Endothelial cell (in vitro differentiated cells): ENCODE results near the gene PSTPIP2. TPM values are rescaled to one million over a fixed set of nuclear protein-coding genes. Genes with fewer than 3 reads are reported as not detected.

Source experiments
- DNase-seq: peaks from one replicate; pipeline ENCODE4 v3.0.0; 2021; ENCODE audit warnings: low spot score
- H3K27ac Mint-ChIP-seq: one replicate; pipeline ENCODE4 v1.8.0; 2021; ENCODE audit warnings: mixed read lengths, inconsistent platforms; ENCODE audit not compliant: unreplicated experiment
- H3K27me3 Mint-ChIP-seq: one replicate; pipeline ENCODE4 v1.8.0; 2021; ENCODE audit warnings: mild to moderate bottlenecking, moderate library complexity, mixed read lengths, inconsistent platforms; ENCODE audit not compliant: unreplicated experiment
- H3K36me3 Mint-ChIP-seq: one replicate; pipeline ENCODE4 v1.8.0; 2021; ENCODE audit warnings: mild to moderate bottlenecking, low read depth, mixed read lengths, inconsistent platforms; ENCODE audit not compliant: unreplicated experiment
- H3K4me1 Mint-ChIP-seq: one replicate; pipeline ENCODE4 v1.8.0; 2021; ENCODE audit warnings: mild to moderate bottlenecking, mixed read lengths, inconsistent platforms; ENCODE audit not compliant: unreplicated experiment
- H3K4me3 Mint-ChIP-seq: one replicate; pipeline ENCODE4 v1.8.0; 2021; ENCODE audit warnings: mild to moderate bottlenecking, mixed read lengths, inconsistent platforms; ENCODE audit not compliant: unreplicated experiment
- H3K9me3 Mint-ChIP-seq: one replicate; pipeline ENCODE4 v1.8.0; 2021; ENCODE audit warnings: mixed read lengths, inconsistent platforms; ENCODE audit not compliant: unreplicated experiment
- total RNA-seq: library from RNA; stranded (reverse); fragmentation: NEBNext Ultra II Directional; extraction: Animal tissue kit (Norgen Biotek cat#: 25700); gene quantifications from one replicate; pipeline ENCODE4 v1.2.1, GENCODE V29; 2021; ENCODE audit not compliant: unreplicated experiment
- TF ChIP-seq, protein P1 (sequence below): fragments of 200-600 bp; sonication (generic); IDR thresholded peaks from one replicate; pipeline ENCODE4 v1.5.0; 2021; ENCODE audit warnings: antibody characterized with exemption; ENCODE audit not compliant: unreplicated experiment

Gene PSTPIP2
- total RNA-seq, 1 donor from 2014 or later, result 7.8 TPM

DNA sequence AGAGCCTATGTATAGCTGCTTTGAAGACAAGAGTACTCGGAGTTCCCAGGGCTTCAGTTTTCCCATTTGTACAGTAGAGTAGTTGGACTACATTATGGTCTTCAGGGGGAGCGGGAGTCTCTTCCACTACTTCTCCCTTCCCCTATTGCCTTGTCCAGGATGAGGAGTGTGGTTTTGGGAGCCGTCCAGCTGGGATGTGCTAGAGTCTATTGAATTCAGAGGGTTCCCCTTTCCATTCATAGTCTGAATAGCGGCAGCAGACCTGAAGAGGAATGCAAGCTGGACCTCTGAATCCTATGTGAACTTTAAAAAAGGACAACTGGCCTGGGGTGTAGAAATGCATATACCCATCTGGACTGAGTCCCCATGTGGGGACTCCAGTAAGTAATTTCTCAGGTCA lies 61.4 kb downstream of the PSTPIP2 start:
- Mint-ChIP-seq H3K9me3 (no peaks in the 10 kb centered on the region), H3K4me1 (peaks cover 3% of the 10 kb centered on the region), H3K4me3 (no peak overlapping the region), H3K36me3 (peaks cover 9% of the 10 kb centered on the region), H3K27me3 (peaks cover 6% of the 10 kb centered on the region), H3K27ac (no peak overlapping the region)
- DNase-seq, result no peak
- TF ChIP-seq, protein P1, sequence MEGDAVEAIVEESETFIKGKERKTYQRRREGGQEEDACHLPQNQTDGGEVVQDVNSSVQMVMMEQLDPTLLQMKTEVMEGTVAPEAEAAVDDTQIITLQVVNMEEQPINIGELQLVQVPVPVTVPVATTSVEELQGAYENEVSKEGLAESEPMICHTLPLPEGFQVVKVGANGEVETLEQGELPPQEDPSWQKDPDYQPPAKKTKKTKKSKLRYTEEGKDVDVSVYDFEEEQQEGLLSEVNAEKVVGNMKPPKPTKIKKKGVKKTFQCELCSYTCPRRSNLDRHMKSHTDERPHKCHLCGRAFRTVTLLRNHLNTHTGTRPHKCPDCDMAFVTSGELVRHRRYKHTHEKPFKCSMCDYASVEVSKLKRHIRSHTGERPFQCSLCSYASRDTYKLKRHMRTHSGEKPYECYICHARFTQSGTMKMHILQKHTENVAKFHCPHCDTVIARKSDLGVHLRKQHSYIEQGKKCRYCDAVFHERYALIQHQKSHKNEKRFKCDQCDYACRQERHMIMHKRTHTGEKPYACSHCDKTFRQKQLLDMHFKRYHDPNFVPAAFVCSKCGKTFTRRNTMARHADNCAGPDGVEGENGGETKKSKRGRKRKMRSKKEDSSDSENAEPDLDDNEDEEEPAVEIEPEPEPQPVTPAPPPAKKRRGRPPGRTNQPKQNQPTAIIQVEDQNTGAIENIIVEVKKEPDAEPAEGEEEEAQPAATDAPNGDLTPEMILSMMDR, result no peak

DNA sequence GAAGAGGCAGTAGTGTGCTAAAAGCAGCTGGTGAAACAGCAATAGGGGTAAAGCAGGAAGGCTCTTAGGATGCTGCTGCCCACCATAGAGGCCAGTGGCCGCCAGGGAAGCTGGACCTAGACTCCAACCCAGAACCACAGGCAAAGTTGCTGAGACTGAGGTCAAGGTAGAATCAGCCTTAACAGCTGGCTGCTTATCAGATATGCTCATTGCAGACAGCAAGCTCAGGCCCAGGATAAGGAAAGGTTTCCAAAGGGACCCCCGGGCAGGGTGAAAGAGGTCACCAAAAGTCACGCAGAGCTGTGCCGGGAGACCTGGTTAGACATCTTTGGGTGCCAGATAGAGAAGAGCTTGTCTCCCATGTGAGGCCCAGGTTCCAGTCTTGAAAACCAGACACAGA lies 62.0 kb downstream of the PSTPIP2 start:
- TF ChIP-seq, protein P1, result no peak
- H3K4me3 Mint-ChIP-seq, result no peak overlapping the region
- no peaks in the 10 kb centered on the region for H3K9me3 Mint-ChIP-seq

DNA sequence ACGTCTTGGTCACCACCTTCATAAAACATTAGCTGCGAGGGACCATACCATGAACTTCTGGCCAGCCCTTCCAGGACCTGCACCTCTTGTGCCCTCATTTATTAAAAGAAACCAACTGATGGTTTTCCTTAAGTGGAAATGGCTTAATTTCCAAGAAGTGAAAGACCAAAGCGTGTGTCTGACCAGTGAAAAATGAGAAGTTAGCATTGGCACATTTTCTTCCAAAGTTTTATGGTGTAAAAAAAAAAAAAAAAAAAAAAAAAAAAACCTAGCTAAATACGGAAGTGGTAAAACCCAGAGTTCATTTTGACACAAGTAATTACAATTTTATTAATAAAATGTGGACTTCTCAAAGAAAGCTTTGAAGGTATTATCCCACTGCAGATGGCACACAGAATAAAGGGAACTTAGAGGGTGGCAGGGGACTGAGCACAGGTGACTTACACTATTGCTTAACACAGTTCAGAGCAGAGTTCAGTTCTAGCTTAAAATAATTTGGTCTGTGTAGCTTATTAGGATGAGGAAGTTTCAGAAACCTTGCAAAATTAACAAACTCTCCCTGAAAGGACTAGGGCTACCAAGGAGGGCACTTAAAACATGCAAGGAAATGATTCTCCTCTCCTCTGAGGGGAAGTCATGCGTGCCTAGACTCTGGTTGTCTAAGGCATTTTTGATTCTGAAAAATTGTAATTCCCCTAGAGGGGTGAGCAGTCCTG lies 62.8 kb downstream of the PSTPIP2 start:
- Mint-ChIP-seq H3K27me3 (peaks cover 4% of the 10 kb centered on the region), H3K9me3 (no peaks in the 10 kb centered on the region), H3K36me3 (peaks cover 5% of the 10 kb centered on the region), H3K27ac (no peak overlapping the region), H3K4me3 (no peak overlapping the region), H3K4me1 (peaks cover 3% of the 10 kb centered on the region)
- TF ChIP-seq, protein P1, result no peak
- DNase-seq, result no peak

More for the DNA sequence above, 62.0 kb downstream of the PSTPIP2 start:
- H3K27ac Mint-ChIP-seq, result no peak overlapping the region
- DNase-seq, result no peak
- peaks cover 6% of the 10 kb centered on the region for H3K27me3 Mint-ChIP-seq
- peaks cover 9% of the 10 kb centered on the region for H3K36me3 Mint-ChIP-seq
- peaks cover 3% of the 10 kb centered on the region for H3K4me1 Mint-ChIP-seq

DNA sequence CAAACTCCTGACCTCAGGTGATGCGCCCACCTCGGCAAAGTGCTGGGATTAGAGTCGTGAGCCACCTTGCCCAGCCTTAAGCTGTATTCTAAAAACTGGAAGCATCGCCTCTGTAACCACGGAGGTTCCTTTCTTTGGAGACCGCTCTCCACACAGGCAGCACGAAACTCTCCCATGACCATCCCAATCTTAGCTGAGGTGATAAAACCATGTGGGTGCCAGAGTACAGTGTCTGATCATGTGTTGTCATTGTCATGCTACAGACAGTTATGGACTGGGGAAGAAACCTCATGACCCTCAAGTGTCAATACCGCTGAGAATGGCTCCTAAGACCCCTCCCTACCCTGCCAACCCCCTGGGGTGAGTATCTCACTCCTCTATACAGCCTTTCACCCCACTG lies 63.5 kb downstream of the PSTPIP2 start:
- DNase-seq, result no peak
- Mint-ChIP-seq H3K36me3 (peaks cover 5% of the 10 kb centered on the region), H3K4me3 (no peak overlapping the region), H3K27ac (no peak overlapping the region), H3K4me1 (peaks cover 3% of the 10 kb centered on the region), H3K9me3 (no peaks in the 10 kb centered on the region), H3K27me3 (peaks cover 4% of the 10 kb centered on the region)
- TF ChIP-seq, protein P1, result no peak

DNA sequence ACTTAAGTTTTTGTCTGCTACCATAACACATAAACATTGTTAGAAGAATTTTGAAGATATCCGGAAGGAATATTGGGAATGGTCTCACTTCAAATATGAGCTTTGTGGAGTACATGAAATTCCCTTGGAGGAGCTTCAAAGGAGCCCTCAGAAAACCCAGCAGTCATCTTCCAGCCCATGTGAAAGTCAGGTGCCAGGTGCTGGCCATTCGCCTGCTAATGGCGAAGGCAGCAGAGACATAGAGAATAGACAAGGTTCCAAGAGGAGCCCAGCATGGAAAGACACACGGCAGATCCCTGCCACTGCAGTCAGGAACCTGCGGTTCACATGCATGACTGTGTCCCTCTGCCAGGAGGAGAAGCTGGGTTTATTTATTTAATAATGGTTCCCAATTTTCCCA lies 64.9 kb downstream of the PSTPIP2 start:
- Mint-ChIP-seq H3K27ac (no peak overlapping the region), H3K9me3 (no peaks in the 10 kb centered on the region), H3K27me3 (peaks cover 6% of the 10 kb centered on the region), H3K36me3 (peaks cover 10% of the 10 kb centered on the region), H3K4me1 (peaks cover 3% of the 10 kb centered on the region), H3K4me3 (no peak overlapping the region)
- no peak for DNase-seq
- TF ChIP-seq, protein P1, result no peak
